Immature natural killer cell (primary cell): ENCODE data around the gene INKA2. TPM values are rescaled to one million over a fixed set of nuclear protein-coding genes. Genes with fewer than 3 reads are reported as not detected.

Experiments used
- DNase-seq, 3 donors: peaks; one replicate each; pipeline ENCODE4 v3.0.0; 2022; ENCODE audit warnings: mixed read lengths in 1 of 3
- H3K27ac Mint-ChIP-seq, 6 donors: one replicate each; pipeline ENCODE4 v1.8.0; 2020; ENCODE audit warnings: mixed read lengths in 6 of 6, mild to moderate bottlenecking in 5 of 6, inconsistent platforms in 4 of 6, moderate library complexity in 3 of 6
- H3K27me3 Mint-ChIP-seq, 3 donors: one replicate each; pipeline ENCODE4 v1.8.0; 2020 to 2021; ENCODE audit warnings: low read depth in 3 of 3, mild to moderate bottlenecking in 3 of 3, mixed read lengths in 3 of 3, moderate library complexity in 3 of 3, inconsistent platforms in 1 of 3
- H3K36me3 Mint-ChIP-seq, 3 donors: one replicate each; pipeline ENCODE4 v1.8.0; 2020; ENCODE audit warnings: mixed read lengths in 3 of 3, inconsistent platforms in 2 of 3, mild to moderate bottlenecking in 2 of 3
- H3K4me1 Mint-ChIP-seq, 2 donors: one replicate each; pipeline ENCODE4 v1.8.0; 2020; ENCODE audit warnings: inconsistent platforms in 2 of 2, mild to moderate bottlenecking in 2 of 2, mixed read lengths in 2 of 2, moderate library complexity in 1 of 2
- H3K4me3 Mint-ChIP-seq, 5 donors: one replicate each; pipeline ENCODE4 v1.8.0; 2020; ENCODE audit warnings: mild to moderate bottlenecking in 5 of 5, mixed read lengths in 5 of 5, inconsistent platforms in 3 of 5, moderate library complexity in 3 of 5
- H3K9me3 Mint-ChIP-seq, 6 donors: one replicate each; pipeline ENCODE4 v1.8.0; 2020; ENCODE audit warnings: mild to moderate bottlenecking in 6 of 6, mixed read lengths in 6 of 6, inconsistent platforms in 4 of 6, moderate library complexity in 3 of 6
- polyA plus RNA-seq, 3 donors: library from polyadenylated mRNA; unstranded; fragments of 300-500 nt; fragmentation: Illumina TruSeq; gene quantifications; one replicate each; pipeline ENCODE4 v1.2.3, GENCODE V29; 2021

Gene INKA2
- polyA plus RNA-seq, 3 donors from 2014 or later: 0.39 to 0.83 TPM; not detected in 1

- no peak for DNase-seq
- Mint-ChIP-seq H3K4me1 (peaks cover 0 to 2% of the 10 kb centered on the region in 2 donors), H3K27ac (peak overlapping the region in 5 of 6 donors; percentile 28 to 72 (median 50)), H3K36me3 (peaks cover 0 to 6% (median 5%) of the 10 kb centered on the region in 3 donors), H3K4me3 (no peak overlapping the region), H3K27me3 (peaks cover 3 to 5% (median 4%) of the 10 kb centered on the region in 3 donors), H3K9me3 (no peaks in the 10 kb centered on the region)
These were observed 18.0 kb downstream of the INKA2 start for GRCh38 chr1:111720977-111721786.

DNA sequence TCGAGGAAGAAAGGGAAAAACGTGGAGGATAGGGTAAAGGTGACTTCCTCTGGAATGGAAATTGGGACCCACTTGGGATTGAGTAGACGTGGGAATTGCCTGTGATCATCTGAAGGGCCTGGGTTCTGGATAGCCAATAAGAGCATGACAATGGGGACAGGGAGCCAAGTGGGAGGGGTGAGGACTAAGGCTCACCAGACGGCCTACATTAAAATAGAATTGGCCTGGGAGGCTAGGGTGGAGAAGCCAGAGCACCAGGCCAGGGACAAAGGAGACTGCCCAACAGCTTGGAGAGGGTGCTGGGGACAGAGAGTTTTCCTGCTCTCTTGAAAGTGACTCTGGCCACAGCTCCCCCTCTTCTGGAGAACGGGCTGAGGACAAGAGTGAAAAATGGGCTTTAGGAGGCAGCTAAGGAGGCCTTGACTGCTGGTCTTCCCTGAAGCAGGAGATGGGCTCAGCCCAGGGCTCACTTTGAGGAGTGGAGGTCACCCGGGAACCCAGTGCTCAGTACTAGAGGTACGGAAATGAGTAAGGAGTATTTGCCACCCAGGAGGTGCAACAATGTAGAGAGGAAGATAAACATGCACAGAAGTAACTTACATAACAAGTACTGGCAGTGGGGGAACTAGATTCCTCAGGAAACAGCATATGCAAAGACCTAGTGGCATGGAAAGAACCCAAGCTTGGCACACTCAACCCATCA is 18.8 kb downstream of the INKA2 start:
- Mint-ChIP-seq H3K27ac (peak overlapping the region in 4 of 6 donors; percentile 28 to 51 (median 50)), H3K9me3 (no peaks in the 10 kb centered on the region), H3K27me3 (peaks cover 3 to 5% (median 4%) of the 10 kb centered on the region in 3 donors), H3K4me1 (peaks cover 0 to 2% of the 10 kb centered on the region in 2 donors), H3K4me3 (no peak overlapping the region), H3K36me3 (peaks cover 0 to 6% (median 5%) of the 10 kb centered on the region in 3 donors)
- no peak for DNase-seq

- no peak overlapping the region for H3K4me3 Mint-ChIP-seq
- H3K4me1 Mint-ChIP-seq: peaks cover 0 to 5% of the 10 kb centered on the region in 2 donors
- DNase-seq: no peak
- H3K27ac Mint-ChIP-seq: no peak overlapping the region
- no peaks in the 10 kb centered on the region for H3K9me3 Mint-ChIP-seq
- peaks cover 4 to 6% (median 5%) of the 10 kb centered on the region in 3 donors for H3K27me3 Mint-ChIP-seq
- H3K36me3 Mint-ChIP-seq: peaks cover 0 to 6% (median 5%) of the 10 kb centered on the region in 3 donors
These were observed 19.5 kb downstream of the INKA2 start for GRCh38 chr1:111719674-111720132.

DNA sequence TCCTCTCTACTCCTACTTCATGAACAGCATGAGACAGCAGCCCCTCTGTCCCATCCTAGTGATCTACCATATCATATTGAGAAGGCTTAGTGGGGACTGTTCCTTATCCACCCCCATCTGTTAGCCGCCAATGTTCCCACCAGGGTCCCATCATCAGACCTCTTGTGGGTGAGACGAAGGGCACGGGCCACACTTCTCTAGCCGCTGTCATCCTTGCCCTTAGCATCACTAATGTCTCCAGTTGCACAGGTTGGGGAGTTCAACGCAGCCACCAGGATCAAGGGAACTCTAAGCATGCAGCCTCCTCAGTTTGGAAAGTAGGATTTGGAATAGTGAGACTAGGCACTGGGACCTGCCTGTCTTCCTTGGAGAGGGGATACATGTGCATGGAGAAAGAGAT is 20.1 kb downstream of the INKA2 start:
- Mint-ChIP-seq H3K9me3 (no peaks in the 10 kb centered on the region), H3K4me3 (no peak overlapping the region), H3K36me3 (peaks cover 0 to 6% (median 5%) of the 10 kb centered on the region in 3 donors), H3K27ac (no peak overlapping the region), H3K4me1 (peaks cover 0 to 5% of the 10 kb centered on the region in 2 donors), H3K27me3 (peaks cover 4 to 6% (median 5%) of the 10 kb centered on the region in 3 donors)
- no peak for DNase-seq

- H3K4me1 Mint-ChIP-seq: peaks cover 0 to 5% of the 10 kb centered on the region in 2 donors
- H3K4me3 Mint-ChIP-seq: no peak overlapping the region
- peak overlapping the region in 3 of 6 donors; percentile 4 to 58 (median 49) for H3K27ac Mint-ChIP-seq
- peaks cover 0 to 6% (median 5%) of the 10 kb centered on the region in 3 donors for H3K36me3 Mint-ChIP-seq
- no peaks in the 10 kb centered on the region for H3K9me3 Mint-ChIP-seq
- H3K27me3 Mint-ChIP-seq: peaks cover 4 to 6% (median 5%) of the 10 kb centered on the region in 3 donors
- DNase-seq: no peak
These were observed 21.7 kb downstream of the INKA2 start for GRCh38 chr1:111717450-111717849.

DNA sequence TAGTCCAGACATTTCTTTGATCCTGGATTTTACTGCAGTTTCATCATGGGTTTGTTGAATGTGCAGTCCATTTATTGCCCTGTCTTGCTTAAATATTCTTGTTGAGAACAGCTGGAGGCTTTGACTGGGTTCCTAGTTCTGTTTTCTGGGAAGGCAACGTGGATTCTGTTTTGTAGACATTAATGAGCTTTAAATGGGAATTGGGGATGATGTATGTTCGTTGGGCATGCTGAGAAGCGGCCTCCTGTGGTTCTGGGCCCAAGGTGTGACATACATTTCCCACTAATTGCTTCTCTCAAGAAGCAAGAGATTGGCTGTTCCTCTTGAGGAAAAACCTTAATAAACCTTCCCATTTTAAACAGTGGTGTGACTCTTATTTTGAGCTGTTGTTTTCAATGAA is 22.9 kb downstream of the INKA2 start:
- Mint-ChIP-seq H3K27me3 (peaks cover 3 to 5% (median 4%) of the 10 kb centered on the region in 3 donors), H3K9me3 (no peaks in the 10 kb centered on the region), H3K4me3 (no peak overlapping the region), H3K4me1 (peaks cover 0 to 5% of the 10 kb centered on the region in 2 donors), H3K36me3 (peaks cover 0 to 8% (median 5%) of the 10 kb centered on the region in 3 donors), H3K27ac (peak overlapping the region in 1 of 6 donors; percentile 22)
- no peak for DNase-seq

DNA sequence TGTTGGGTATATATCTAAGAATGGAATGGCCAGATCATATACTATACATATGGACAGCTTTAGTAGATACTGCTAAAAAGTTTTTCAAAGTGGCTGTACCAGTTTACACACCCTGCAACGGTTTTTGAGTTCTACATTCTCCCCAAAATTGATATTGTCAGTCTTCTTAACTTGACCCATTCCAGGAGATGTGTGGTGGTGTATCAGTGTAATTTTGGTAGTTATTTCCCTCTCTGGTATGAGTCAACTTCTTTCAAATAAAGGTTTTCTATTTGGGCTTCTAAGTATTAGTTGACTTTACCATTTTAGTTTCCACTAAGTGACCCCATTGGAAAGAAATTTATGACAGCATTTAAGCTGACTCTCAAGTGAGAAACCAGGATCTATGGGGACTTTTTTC is 29.2 kb downstream of the INKA2 start:
- Mint-ChIP-seq H3K4me3 (no peak overlapping the region), H3K36me3 (peaks cover 0 to 19% (median 5%) of the 10 kb centered on the region in 3 donors)

DNA sequence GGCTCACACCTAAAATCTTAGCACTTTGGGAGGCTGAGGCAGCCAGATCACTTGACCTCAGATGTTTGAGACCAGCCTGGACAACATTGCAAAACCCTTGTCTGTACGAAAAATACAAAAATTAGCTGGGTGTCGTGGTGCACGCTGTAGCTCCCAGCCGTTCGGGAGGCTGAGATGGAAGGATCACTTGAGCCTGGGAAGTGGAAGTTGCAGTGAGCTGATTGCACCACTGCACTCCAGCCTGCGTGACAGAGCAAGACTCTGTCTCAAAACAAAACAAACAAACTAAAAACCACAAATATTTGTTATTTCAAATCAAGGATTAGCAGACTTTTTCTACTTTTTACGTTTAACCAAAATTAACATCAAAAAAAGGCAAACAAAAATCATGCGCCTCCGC is 31.3 kb downstream of the INKA2 start:
- peaks cover 4 to 28% (median 10%) of the 10 kb centered on the region in 3 donors for H3K36me3 Mint-ChIP-seq
- H3K27me3 Mint-ChIP-seq: no peaks in the 10 kb centered on the region
- peaks cover 0 to 6% of the 10 kb centered on the region in 2 donors for H3K4me1 Mint-ChIP-seq
- no peak for DNase-seq
- H3K4me3 Mint-ChIP-seq: no peak overlapping the region
- H3K27ac Mint-ChIP-seq: peak overlapping the region in 2 of 6 donors; percentile 14 to 30
- no peaks in the 10 kb centered on the region for H3K9me3 Mint-ChIP-seq

More for the DNA sequence above, 29.2 kb downstream of the INKA2 start:
- H3K4me1 Mint-ChIP-seq: peaks cover 3 to 6% of the 10 kb centered on the region in 2 donors
- DNase-seq: no peak
- H3K27ac Mint-ChIP-seq: peak overlapping the region in 4 of 6 donors; percentile 8 to 74 (median 62)
- peaks cover 0 to under 1% (median 0%) of the 10 kb centered on the region in 3 donors for H3K27me3 Mint-ChIP-seq
- H3K9me3 Mint-ChIP-seq: no peaks in the 10 kb centered on the region

GRCh38 chr1:111706921-111707320 is 32.3 kb downstream of the INKA2 start:
- Mint-ChIP-seq H3K36me3 (peaks cover 4 to 32% (median 14%) of the 10 kb centered on the region in 3 donors), H3K27me3 (no peaks in the 10 kb centered on the region), H3K27ac (peak overlapping the region in 1 of 6 donors; percentile 88), H3K9me3 (no peaks in the 10 kb centered on the region), H3K4me3 (no peak overlapping the region), H3K4me1 (peaks cover 0 to 6% of the 10 kb centered on the region in 2 donors)
- DNase-seq: no peak

DNA sequence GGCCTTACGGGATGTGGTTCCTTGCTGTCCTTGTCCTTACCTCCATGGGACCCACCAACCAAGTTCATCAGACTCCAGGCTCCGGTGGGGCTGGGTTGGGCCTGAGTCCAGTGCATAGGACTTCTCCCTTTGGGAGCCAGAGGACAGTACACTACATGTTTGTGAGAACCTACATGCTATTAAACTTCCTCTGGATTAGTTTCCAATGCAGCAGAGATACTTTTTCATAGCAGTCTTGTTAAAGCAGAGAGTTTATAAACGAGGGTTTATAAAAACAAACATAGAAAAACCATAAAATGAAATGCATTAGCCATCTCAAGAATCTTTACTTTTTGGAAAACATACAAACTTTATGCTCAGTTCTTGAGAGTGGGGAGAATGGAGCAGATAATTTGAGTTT is 33.4 kb downstream of the INKA2 start:
- peaks cover 6 to 33% (median 21%) of the 10 kb centered on the region in 3 donors for H3K36me3 Mint-ChIP-seq
- no peak for DNase-seq
- no peak overlapping the region for H3K4me3 Mint-ChIP-seq
- peaks cover 2 to 6% of the 10 kb centered on the region in 2 donors for H3K4me1 Mint-ChIP-seq
- no peaks in the 10 kb centered on the region for H3K9me3 Mint-ChIP-seq
- H3K27ac Mint-ChIP-seq: peak overlapping the region in 1 of 6 donors; percentile 21
- no peaks in the 10 kb centered on the region for H3K27me3 Mint-ChIP-seq

DNA sequence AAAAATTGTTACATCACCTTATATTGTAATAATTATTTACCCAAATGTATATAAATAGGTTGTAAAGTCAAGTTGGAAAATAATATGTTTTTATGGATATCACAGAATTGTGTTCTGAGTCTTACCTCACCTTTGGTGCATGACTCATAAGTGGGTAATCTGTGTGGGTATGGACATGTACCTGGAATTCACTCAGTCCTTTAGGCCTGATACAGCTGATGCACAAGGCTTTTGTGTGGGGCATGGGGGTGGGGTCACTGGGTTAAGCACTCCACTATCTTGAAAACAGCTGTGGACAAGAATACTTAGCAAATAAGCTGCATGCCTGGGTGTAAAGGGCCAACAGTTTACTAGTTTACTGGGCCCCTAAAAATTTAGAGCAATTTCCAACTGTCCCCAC is 34.4 kb downstream of the INKA2 start:
- Mint-ChIP-seq H3K27ac (no peak overlapping the region), H3K9me3 (no peaks in the 10 kb centered on the region), H3K27me3 (peaks cover 0 to 2% (median 0%) of the 10 kb centered on the region in 3 donors), H3K36me3 (peaks cover 17 to 43% (median 31%) of the 10 kb centered on the region in 3 donors), H3K4me1 (peaks cover 2 to 10% of the 10 kb centered on the region in 2 donors), H3K4me3 (no peak overlapping the region)
- DNase-seq: no peak

- Mint-ChIP-seq H3K4me3 (no peak overlapping the region), H3K27ac (peak overlapping the region in 1 of 6 donors; percentile 62), H3K27me3 (peaks cover 0 to 2% (median 0%) of the 10 kb centered on the region in 3 donors), H3K4me1 (peaks cover 4 to 8% of the 10 kb centered on the region in 2 donors), H3K36me3 (peaks cover 18 to 42% (median 31%) of the 10 kb centered on the region in 3 donors), H3K9me3 (no peaks in the 10 kb centered on the region)
- DNase-seq: no peak
These were observed 35.0 kb downstream of the INKA2 start for GRCh38 chr1:111704240-111704639.

DNA sequence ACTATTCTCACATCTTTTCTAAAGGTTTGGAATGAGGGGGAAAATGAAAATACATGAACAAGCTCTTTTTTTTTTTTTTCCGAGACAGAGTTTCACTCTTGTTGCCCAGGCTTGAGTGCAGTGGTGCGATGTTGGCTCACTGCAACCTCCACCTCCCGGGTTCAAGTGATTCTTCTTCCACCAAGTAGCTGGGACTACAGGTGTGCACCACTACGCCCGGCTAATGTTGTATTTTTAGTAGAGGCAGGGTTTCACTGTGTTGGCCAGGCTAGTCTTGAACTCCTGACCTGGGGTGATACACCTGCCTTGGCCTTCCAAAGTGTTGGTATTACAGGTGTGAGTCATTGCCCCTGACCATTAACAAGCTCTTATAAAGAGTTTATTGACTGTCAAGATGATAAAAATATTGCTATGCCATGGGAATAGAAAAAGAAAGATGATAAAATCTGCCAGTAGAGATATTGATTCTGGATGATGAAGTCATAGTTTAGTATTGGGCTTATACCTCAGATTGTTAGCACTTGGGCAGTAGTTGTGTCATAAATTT is 36.6 kb downstream of the INKA2 start:
- H3K36me3 Mint-ChIP-seq: peaks cover 18 to 47% (median 37%) of the 10 kb centered on the region in 3 donors
- no peaks in the 10 kb centered on the region for H3K9me3 Mint-ChIP-seq
- no peak overlapping the region for H3K4me3 Mint-ChIP-seq
- peaks cover 0 to 2% (median 0%) of the 10 kb centered on the region in 3 donors for H3K27me3 Mint-ChIP-seq
- H3K27ac Mint-ChIP-seq: peak overlapping the region in 3 of 6 donors; percentile 20 to 53 (median 24)
- DNase-seq: no peak
- peaks cover 5 to 13% of the 10 kb centered on the region in 2 donors for H3K4me1 Mint-ChIP-seq
